Loucy (cell line): ENCODE measurements around the gene ATP11C.

Experiments used
- EZH2phosphoT487 ChIP-seq: fragments of 200-600 bp; IDR thresholded peaks from 2 replicates; pipeline ENCODE4 v1.6.1; 2018; ENCODE audit warnings: antibody characterized with exemption, mild to moderate bottlenecking, moderate library complexity, borderline replicate concordance
- TF ChIP-seq, protein P1 (sequence below): fragments of 200-600 bp; sonication (generic); conservative IDR thresholded peaks from 2 replicates; pipeline ENCODE4 v1.5.1; 2014; ENCODE audit warnings: mild to moderate bottlenecking, antibody characterized with exemption, low read length

DNA sequence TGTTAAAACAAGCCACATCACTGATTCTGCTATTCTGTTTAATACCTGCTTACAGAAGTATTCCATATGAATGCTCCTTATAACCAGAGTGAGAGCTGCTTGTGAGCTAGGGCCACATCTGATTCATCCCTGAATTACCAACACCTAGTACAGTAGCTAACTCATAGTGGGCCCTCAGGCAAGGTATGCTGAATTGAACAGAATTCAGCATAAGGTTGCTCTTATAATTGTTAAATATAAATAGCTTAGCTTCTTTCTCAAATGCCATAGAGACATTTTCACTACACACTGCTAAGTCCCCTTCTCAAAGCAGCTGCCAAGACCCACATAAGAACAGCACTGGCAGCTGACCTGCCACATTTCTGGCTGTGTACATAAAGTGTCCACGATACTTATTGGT is 197.9 kb downstream of the ATP11C start:
- no peak for TF ChIP-seq EZH2phosphoT487
- TF ChIP-seq, protein P1, sequence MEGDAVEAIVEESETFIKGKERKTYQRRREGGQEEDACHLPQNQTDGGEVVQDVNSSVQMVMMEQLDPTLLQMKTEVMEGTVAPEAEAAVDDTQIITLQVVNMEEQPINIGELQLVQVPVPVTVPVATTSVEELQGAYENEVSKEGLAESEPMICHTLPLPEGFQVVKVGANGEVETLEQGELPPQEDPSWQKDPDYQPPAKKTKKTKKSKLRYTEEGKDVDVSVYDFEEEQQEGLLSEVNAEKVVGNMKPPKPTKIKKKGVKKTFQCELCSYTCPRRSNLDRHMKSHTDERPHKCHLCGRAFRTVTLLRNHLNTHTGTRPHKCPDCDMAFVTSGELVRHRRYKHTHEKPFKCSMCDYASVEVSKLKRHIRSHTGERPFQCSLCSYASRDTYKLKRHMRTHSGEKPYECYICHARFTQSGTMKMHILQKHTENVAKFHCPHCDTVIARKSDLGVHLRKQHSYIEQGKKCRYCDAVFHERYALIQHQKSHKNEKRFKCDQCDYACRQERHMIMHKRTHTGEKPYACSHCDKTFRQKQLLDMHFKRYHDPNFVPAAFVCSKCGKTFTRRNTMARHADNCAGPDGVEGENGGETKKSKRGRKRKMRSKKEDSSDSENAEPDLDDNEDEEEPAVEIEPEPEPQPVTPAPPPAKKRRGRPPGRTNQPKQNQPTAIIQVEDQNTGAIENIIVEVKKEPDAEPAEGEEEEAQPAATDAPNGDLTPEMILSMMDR: no peak
